Stimulated activated CD4-positive, alpha-beta T cell treated with anti-CD3 and anti-CD28 coated beads, Interleukin-15, amount 100 ng/mL, for 1 hour (primary cell): ENCODE results near the gene DBF4B.

ENCODE experiments used
- DNase-seq, 2 donors: peaks; one replicate each; pipeline ENCODE4 v3.0.0-alpha.2; 2020; ENCODE audit warnings: low read depth in 1 of 2, low spot score in 1 of 2

DBF4B gene

GRCh38 chr17:44776628-44777393 lies 68.3 kb downstream of the DBF4B start:
- DNase-seq = no peak

DNA sequence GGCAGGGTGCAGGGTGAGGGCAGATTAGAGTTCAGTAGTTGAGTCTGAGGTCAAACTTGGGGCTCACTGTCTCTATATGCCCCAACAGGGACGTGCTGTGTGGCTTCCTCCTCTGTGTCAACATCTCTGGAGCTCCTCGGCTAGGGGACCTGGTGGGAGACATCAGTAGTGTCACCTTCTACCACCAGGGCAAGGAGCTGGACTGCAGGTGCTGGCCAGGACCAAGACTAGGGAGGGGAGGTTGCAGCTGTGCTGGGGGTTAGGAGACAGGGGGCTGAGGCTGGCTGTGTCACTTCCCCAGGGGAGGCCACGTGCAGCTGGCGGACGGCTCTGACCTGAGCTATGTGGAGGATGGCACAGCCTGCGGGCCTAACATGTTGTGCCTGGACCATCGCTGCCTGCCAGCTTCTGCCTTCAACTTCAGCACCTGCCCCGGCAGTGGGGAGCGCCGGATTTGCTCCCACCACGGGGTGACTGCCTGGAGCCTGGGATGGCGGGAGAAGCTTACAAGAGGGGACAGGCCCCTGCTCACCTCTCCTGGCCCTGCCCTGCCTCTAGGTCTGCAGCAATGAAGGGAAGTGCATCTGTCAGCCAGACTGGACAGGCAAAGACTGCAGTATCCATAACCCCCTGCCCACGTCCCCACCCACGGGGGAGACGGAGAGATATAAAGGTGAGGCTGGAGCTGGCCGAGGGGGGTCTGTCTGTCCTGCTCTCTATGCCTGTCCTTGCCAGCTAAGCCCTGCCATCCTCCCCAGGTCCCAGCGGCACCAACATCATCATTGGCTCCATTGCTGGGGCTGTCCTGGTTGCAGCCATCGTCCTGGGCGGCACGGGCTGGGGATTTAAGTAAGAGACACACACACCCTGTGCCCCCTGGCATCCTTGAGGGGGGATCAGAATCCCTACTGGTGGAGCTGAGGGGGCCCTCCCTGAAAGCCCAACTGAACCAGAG lies 69.2 kb downstream of the DBF4B start:
- DNase-seq = no peak

DNA sequence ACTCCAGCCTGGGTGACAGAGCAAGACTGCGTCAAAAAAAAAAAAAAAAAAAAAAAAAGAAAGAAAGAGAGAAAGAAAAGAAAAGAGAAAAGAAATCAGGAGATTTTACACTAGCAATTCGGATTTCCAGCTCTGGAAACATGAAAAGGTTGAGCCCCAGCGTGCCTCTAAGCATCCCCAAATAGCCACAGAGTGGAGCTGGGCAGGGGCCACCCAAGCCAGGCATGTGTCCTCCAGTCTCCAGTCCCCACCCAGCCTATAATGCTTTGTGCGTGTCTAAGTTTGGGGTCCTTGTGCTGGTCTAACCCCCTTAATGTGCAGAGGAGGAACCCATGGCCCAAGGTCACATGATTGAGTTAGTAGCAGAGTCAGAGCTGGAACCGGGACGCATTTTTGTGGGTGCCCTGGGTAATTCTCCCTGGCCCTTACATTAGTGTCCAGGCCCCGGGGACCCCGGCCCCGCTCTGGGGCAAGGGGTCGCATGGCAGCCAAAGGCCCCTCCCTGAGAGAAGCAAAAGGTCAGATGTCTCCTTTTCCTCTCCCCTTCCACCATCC lies 70.3 kb downstream of the DBF4B start:
- DNase-seq = no peak

GRCh38 chr17:44779211-44780025 lies 71.0 kb downstream of the DBF4B start:
- DNase-seq = peak; percentile 59 to 78

DNA sequence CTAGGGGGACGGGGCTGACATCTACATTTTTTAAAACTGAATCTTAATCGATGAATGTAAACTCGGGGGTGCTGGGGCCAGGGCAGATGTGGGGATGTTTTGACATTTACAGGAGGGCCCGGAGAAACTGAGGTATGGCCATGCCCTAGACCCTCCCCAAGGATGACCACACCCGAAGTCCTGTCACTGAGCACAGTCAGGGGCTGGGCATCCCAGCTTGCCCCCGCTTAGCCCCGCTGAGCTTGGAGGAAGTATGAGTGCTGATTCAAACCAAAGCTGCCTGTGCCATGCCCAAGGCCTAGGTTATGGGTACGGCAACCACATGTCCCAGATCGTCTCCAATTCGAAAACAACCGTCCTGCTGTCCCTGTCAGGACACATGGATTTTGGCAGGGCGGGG lies 71.7 kb downstream of the DBF4B start:
- DNase-seq = no peak

- no peak for DNase-seq
These were observed 72.5 kb downstream of the DBF4B start for GRCh38 chr17:44780845-44781480.

DNA sequence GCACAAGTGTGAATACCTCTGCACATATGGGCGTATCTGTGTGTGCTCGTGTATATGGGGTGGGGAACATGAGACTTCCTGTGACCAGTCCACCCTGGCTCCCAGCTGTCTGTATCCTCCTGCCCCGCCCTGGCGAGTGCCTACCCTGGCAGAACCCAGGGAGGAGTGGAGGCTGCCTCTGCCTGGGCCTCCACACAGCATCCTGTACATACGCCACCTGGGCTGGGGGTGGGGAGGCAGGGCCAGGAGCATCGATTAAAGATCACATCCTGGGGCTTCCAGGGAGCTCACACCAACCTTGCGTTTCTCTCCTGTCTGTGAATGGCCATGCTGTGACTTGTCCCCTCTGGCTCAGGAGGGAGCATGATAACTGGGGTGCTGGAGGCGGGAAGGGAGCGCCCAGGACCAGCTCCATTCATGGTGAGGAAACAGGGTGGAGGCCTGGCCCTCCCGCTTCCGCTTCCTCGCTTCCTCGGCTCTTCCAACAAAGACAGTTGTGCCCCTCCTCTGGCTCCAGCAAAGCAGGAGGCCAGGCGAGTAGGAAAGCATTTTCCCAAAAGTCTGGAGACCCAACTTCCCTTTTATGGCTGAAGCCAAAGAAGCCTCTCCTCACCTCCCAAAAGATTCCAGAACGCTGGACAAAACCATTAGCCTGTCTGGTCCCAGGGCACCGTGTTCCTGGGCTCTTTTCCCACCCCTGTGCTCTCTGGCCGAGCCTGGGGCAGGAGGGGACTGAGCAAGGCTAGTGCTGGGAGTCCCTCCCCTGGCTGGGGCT lies 73.3 kb downstream of the DBF4B start:
- no peak for DNase-seq

DNA sequence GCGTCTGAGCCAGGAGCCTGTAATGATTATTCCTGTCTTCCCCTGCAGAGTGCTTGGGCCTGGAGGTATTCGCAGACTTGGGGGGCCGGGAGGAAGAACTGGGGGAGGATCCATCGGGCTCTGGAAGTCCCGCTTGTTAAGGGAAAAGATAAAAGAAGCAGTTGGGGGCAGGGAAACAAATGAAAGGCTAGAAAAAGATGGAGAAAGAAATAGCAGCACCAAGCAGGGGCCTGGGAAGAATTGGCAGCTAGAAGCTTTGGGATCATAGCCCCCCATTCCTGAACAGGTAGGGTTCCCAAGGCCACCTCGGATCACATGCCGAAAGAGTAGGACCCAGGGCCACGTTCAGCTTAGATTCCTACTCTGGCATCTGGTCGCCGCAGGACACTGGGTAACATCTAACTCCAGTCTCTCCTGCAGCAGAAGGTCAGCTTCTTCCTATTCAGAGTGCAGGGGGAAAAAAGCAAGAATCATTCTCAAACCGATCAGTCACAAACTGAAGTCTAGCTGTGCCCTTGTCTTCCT lies 73.9 kb downstream of the DBF4B start:
- no peak for DNase-seq

GRCh38 chr17:44785921-44786320 lies 77.5 kb downstream of the DBF4B start:
- DNase-seq = no peak

DNA sequence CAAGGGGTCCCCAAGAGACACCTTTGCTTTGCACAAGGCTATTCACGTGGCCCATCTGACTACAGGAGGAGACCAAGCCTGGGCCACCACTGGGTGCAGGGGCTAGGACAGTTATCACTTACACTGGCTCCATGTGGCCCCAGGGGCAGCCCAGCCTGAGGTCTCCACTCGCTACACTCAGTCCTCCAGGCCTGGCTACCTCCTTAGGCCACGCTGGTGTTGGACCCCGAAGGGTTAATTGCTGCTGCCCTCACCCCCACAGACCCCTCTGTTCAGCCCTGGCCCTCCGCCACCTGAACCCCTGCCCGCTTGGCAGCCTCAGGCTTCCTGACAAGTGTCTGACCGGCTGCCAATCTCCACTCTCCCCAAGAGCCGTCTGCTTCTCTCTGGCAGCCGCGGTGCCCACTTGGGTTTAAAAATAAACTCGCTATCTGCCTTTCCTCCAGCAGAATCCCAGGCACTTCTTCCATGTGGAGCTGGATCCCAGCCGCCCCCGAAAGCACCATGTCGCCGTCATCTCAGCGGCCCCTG lies 78.2 kb downstream of the DBF4B start:
- DNase-seq = no peak

GRCh38 chr17:44787271-44787940 lies 78.9 kb downstream of the DBF4B start:
- no peak for DNase-seq

DNA sequence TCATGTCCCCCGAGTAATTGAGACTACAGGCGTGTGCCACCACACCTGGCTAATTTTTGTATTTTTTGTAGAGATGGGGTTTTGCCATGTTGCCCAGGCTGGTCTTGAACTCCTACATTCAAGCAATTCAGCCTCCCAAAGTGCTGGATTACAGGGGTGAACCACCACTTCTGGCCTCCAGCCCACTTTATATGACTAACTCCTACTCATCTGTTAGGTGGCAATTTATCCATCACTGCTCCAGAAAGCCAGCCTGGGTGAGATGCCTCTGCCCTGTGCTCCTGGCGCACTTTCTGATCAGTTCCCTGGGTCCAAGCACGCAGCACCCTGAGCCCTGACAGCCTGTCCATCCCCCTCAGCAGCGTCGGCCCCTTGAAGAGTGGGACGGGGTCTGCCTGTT lies 79.7 kb downstream of the DBF4B start:
- DNase-seq = no peak

- DNase-seq = no peak
These were observed 83.8 kb downstream of the DBF4B start for GRCh38 chr17:44792276-44792675.

DNA sequence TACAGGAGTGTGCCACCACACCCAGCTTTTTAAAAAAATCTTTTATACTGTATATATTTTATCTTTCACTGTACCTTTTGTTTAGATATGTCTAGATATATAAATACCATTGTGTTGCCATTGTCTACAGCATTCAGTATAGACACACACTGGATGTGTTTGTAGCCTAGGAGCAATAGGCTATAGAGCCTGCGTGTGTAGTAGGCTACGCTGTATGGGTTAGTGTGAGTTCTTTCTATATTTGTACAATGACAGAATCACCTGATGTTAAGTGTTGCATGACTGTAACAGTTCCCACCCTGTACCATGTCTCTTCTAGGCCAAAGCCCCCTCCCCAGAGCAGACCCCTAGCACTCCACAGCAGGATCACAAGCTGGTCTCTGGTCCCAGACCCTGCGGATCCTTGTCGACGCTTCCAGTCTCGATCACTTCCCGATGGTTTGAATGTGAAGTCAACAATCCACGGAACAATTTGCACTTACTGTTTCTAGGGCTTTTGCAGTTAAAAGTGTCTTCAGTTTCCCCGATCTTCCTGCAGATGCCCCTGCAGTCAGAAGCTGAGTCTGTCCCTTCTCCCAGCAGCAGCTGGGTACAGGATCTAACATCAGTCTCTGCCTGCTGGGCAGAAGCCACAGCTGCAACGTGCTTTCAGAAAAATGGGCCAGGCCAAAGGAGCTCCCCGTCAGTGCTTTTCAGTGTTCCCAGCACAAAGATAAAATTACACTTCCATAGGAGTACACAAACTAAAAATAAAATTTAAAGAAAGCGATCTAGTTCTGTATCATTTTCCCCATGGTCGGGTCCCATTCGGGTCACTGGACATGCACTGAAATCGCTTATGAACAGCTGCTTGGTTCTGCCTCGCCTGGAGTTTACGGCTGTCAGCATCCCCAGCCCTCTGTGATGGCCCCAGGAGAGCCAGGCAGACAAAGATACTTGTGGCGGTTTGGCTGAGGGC lies 85.7 kb downstream of the DBF4B start:
- no peak for DNase-seq

- DNase-seq = no peak
These were observed 86.5 kb downstream of the DBF4B start for GRCh38 chr17:44794851-44795413.

GRCh38 chr17:44795421-44795820 lies 87.0 kb downstream of the DBF4B start:
- no peak for DNase-seq

DNA sequence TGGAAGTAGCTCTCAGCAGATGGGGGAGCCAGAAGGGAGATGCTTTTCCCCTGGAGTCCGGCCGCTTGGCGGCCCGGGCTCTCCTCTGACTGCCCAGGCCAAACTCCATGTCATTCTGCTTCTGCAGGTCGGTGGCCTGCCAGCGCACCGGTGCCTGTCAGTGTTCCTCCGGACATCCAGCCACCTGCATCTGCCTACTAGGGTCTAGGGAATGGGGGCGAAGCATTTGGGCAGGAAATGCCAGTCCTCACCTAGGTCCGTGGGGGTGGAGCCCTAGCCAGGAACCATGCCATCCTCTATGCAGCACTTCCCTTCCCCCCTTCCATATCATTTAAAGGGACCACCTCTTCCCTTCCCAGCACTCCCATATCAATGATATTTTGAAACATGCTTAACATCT lies 87.5 kb downstream of the DBF4B start:
- DNase-seq = no peak
